NCI-H187 treated with DMSO at 0.1 percent for 48 hours (cell line): ENCODE results near the gene TJAP1.
A peak's percentile ranks its signal among the peaks of the same experiment; 100 is the strongest.
"Not testable (repeated sequence)": the region's sequence is repeated elsewhere in the genome, so short reads cannot be mapped to it uniquely, and the experiment has no call there.

Source experiments
- DNase-seq: peaks from one replicate; lab custom pipeline; 2025; lab: John Stamatoyannopoulos, UW

TJAP1 gene

GRCh38 chr6:43505718-43506117, 28.3 kb downstream of the TJAP1 start:
- DNase-seq, result no peak

GRCh38 chr6:43506171-43506570, 28.8 kb downstream of the TJAP1 start:
- DNase-seq, result no peak

DNA sequence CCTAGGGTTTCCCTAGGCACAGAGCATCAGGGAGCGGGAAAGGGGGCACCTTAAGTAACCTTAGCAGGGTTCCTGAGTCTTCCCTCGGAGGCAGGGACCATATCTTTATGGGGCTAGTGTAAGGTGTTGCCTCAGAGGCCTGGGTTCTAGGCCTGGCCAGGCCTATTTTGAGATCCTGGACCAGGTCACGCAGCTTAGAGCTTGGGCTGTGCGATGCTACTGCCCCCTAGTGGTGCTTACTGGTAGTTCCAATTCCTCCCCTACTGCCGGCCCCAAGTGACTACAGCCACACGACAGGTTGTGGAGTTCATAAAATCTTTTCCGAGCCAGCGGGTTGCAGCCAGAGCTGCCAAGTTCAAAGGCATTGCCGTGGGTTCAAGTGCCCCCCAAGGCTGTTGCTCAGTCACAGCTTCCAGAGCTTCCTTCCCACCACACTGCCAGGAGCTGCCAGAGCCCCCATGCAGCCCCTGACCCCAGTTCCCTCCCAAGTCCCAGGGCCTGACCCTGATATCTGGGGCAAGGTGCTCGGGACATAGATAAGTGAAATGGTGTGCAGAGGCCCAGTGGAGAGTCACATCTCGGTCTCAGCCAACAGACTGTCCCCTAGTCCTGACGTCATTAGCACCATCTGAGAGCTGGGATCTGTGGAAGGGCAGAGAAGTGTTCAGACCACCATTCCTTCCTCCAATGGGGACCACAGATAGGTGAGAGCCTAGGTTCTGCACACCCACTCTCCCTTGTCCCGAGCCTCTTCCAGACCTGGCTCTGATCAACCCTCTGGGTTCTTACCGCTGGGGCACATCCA, 29.5 kb downstream of the TJAP1 start:
- DNase-seq, result peak; percentile 27

- DNase-seq, result no peak
Observed at GRCh38 chr6:43508481-43509141, 31.2 kb downstream of the TJAP1 start.

GRCh38 chr6:43509142-43509983, 32.0 kb downstream of the TJAP1 start:
- DNase-seq, result no peak

DNA sequence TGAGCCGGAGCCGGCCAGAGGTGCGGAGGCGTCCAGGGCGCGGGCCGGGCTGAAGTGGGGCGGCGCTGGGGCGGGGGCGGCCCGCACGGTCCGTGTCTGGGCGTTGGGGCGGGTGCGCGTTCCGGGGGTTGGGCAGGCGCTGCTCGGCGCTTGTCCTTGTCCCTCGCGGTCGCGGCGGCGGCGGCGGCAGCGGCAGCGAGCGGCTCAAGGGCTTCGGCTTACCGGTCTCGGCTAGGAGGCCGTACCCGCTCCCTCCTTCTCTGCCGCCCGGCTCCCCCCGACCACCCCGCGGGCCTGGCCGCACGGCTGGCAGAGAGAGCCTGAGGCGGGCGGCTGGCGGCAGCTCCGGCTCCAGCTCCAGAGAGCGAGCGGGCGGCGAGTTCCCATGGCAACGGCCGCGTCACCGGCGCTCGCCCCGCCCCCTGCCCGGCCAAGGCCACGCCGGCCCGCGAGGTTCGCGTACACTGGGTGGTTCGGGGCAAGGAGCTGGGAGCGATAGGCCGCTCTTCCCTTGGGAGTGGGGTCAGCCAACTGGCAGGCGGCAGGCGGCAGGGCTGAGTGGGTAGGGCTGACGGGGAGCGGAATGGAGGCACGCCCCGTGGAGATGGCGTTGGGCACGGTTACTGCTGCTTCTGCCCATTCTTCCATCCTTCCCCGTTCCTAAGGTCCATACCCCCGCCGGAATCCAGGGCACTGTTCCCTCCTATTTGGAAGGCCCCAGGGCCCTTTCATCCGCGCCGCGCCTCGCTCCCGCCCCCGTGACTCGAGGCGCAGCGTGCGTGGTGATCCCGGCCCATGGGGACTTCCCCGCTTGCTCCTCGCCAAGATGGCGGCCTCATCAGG, 32.8 kb downstream of the TJAP1 start, which contains the start of gene LRRC73:
Gene LRRC73, minus strand, starts transcription at position 363 of the 843 bp plus-strand sequence. CDS start 561 bp downstream, outside the sequence.
- DNase-seq, result no peak

DNA sequence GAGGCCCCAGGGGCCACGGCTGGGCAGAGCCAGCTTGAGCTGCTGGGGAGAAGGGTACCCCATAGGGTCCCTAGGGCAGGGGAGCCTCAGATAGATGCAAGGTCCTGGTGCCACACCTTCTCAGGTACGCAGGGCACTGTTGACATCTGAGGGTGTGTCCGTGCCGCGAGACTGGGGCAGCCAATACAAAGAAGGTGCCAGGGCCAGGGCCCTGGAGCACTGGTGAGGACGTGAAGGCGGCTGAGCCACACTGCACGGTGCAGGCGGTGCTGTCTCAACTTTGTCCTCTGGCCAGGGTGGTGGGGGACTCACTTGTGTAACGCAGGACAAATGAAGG, 33.4 kb downstream of the TJAP1 start:
- DNase-seq, result no peak

- DNase-seq, result no peak
Observed at GRCh38 chr6:43511824-43512415, 34.5 kb downstream of the TJAP1 start.

- DNase-seq, result no peak
Observed at GRCh38 chr6:43515808-43516207, 38.4 kb downstream of the TJAP1 start.

GRCh38 chr6:43516367-43516696, 39.0 kb downstream of the TJAP1 start:
- no peak for DNase-seq

GRCh38 chr6:43516697-43517504, 39.5 kb downstream of the TJAP1 start, which contains the start of the genes POLR1C and YIPF3:
POLR1C (plus strand) TSS chr6:43517089; CDS start chr6:43517110, 21 bp downstream.
YIPF3 (minus strand) TSS chr6:43516926; CDS start chr6:43516807, 119 bp downstream.
- DNase-seq, result peak; percentile 96

DNA sequence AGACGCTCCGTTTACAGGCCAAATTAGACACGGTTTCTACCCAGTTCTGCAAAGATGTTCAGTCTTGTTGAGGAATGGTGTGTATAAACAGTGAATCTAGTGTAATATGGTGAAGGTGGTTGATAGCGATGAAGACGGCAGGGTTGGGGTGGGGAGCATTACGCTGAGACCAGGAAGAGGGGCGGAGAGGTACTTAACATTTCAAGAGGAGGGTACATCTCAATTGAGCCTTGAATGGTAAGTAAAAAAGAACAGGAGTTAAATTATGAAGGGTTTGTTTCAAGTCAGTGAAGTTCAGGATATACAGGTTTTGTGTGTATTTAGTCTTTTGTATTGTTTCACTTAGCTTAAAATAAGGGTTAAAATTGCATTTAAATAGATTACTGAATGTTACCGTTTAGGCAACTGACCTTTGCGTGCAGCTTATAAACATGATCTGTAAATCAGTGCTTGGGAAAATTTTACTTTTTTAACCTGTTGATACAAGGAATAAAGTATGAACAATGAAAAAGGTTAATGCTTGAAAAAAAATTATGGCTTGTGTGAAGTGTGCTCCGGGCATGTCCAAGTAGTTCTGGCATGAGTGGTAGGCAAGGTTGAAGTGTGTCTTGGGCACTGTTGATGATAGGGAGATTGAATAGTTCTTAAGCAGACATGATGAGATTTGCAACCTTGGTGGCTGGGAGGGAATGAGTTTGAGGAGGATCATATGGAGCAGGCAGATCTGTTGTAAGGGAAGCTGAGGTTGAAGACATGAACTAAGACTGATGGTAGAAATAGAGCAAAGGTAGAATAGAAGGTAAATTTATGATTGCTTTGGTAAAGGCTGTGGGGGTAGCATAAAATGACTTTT, 40.4 kb downstream of the TJAP1 start:
- DNase-seq, result no peak

GRCh38 chr6:43520097-43520496, 42.7 kb downstream of the TJAP1 start:
- no peak for DNase-seq

DNA sequence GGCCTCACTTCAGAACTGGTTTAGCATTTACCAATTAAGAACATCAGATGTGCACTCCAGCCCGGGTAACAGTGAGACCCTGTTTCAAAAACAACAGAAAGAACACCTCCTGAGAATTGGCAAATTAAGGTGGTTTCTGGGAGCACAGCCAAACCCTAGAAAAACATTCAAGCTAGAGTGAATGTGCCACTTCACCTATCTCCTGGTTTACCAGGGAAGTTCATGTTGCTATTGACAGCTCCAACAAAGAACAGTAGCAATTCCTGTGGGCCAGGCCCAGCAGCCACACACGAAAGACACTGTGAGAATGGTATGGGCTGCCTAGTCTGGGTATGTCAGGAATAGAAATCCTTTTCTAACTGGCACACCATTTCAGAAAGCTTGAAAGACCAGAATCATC, 44.5 kb downstream of the TJAP1 start:
- no peak for DNase-seq

GRCh38 chr6:43522547-43523261, 45.3 kb downstream of the TJAP1 start:
- no peak for DNase-seq

GRCh38 chr6:43523284-43523683, 45.9 kb downstream of the TJAP1 start:
- DNase-seq, result no peak

DNA sequence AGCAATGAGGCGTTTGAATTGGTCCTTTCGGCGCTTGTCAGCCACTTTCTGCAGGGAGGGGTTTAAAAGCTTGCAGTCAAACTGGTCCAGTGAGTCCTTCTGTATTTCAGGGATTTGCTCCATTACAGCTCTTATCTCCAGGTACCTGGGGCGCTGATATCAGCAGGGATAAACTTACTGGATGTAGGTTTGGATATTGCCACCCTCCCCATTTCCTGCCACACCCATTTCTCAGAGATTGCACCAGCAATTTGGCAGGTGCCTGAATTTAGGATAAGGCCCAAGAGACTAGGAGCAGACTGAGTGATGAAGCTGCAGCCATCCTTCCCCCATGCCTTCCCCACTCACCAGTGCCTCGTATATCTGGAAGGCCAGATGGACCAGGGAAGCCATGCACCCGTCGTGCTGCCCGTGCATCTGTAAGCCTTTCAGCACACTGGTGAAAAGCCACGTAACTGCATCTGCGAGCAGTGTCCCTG, 47.2 kb downstream of the TJAP1 start:
- DNase-seq, result no peak

DNA sequence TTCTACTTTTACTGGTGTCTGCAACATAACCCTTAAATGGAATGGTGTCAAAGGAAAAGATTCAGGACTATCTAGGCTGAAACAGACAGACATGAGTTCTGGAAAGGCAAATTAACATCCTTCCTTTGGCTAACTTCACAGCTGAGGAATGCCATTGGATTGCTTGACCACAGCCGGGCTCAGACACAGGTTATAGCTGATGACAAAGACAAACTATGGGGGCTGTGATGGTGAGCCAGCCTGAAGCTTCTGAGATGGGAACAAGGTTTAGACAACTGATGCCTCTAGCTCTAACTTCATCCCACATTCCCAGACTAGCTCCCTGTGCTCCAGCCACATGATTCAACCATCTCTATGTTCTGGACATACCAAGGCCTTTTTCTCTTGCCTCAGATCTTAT, 54.8 kb downstream of the TJAP1 start:
- DNase-seq, result no peak

DNA sequence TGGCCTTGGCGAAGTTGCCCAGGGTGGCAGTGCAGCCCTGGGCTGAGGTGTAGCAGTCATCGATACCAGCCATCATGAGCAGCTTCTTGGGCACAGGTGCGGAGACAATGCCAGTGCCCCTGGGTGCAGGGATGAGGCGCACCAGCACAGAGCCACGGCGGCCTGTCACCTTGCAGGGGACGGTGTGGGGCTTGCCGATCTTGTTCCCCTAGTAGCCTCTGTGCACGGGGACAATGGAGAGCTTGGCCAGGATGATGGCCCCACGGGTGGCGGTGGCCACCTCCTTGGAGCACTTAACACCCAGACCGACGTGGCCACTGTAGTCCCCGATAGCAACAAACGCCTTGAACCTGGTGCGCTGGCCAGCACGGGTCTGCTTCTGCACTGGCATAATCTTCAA, 61.6 kb downstream of the TJAP1 start:
- DNase-seq, result not testable (repeated sequence)
